GM18951 (cell line): ENCODE results near the gene GLI3.

Source experiments
- POLR2A ChIP-seq: IDR thresholded peaks from 4 replicates; pipeline ENCODE4 v1.6.1; 2011; ENCODE audit warnings: mild to moderate bottlenecking; ENCODE audit not compliant: insufficient read length, insufficient read depth; ENCODE audit errors: extremely low read depth
- in situ Hi-C: fragments of 300-500 bp; cut with MboI; formaldehyde crosslinking; loops from one replicate; pipeline ENCODE4 v1.12.0; 2022; ENCODE audit warnings: low sequenced_read_pairs, mixed read lengths, inconsistent platforms; ENCODE audit not compliant: unreplicated experiment

The GLI3 gene

DNA sequence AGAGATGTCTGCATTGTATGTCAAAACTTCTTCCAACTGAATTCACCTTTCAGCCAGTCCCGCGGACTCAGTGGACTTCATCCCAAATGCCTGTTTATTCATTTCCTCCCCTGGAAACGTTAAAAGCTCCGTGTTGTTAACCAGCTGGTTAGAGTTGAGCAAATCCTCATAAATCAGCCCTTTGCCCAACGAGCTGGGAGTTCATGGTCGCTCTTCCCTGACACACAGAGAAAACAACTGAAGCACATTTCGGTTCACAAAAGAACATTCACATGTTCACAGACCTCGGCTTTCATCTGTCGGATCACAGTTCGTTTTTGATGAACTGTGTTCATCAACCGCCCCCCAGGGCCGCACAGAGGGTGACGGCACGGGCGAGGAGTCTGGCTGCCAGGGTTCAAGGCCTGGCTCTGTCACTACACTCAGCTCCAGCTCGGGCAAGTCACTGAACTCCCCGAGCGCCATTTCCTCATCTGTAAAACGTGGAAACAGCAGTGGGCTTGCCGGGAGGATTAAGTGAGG lies 62.6 kb downstream of the GLI3 start:
- TF ChIP-seq POLR2A: no peak
- in situ Hi-C loops: no loop called here

DNA sequence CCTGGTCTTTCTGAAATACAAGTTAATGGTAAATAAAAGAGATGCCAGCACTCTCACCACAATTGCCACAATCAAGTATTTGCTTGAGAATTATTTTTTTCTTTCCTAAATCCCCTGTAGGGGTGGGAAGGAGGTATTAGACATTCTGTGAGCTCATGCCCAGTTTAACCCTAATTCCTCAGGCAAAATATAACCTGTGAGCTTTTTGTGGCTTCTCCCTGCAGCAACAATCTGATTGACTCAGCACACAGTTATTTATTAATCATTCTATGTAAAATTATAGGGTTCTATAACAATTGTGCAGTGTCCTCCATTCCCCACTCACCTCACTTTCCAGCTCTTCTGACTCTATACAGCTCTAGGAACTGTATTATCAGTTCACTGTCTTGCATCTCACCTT lies 66.3 kb downstream of the GLI3 start:
- TF ChIP-seq POLR2A: no peak
- in situ Hi-C loops: no loop called here

DNA sequence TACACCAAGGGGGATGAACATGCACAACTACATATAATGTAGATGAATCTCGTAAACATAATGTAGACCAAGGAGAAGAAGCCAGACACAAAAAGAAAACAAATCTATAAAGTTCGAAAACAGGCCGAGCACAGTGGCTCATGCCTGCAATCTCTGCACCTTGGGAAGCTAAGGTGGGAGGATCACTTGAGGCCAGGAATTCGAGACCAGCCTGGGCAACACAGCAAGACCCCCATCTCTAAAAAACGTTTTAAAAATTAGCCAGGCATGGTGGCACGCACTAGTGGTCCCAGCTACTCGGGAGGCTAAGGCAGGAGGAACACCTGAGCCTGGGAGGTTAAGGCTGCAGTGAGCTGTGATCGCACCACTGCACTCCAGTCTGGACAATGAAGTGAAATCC lies 68.5 kb downstream of the GLI3 start:
- TF ChIP-seq POLR2A: no peak
- in situ Hi-C loops: no loop called here

DNA sequence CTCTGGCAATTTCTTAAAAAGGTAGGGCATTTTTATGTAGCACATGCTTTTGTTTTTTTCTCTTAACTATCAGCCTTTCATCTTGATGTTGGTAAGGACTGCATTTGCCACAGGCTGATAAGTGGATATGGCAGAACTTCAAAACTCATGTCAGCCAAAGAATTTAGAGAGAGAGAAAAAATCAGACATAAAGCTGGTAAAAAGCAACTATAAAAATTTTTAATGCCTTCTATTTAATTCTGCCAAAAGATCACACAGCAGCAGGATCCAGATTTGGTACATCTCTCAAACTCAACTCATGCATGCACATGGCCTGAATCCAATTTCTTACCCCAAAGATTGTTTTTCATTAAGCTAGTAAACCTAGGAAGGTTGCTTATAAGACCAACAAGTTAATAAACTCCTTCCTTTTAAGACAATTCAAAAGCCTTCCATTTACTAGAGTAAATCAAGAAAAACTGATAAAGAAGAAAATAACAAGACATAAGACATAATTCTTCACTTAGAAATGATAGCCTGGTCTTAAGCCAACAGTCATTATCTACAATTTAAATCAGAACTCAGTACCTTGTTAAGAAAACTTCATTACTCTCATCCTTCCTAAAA lies 69.3 kb downstream of the GLI3 start:
- no peak for TF ChIP-seq POLR2A
- in situ Hi-C loops: no loop called here

DNA sequence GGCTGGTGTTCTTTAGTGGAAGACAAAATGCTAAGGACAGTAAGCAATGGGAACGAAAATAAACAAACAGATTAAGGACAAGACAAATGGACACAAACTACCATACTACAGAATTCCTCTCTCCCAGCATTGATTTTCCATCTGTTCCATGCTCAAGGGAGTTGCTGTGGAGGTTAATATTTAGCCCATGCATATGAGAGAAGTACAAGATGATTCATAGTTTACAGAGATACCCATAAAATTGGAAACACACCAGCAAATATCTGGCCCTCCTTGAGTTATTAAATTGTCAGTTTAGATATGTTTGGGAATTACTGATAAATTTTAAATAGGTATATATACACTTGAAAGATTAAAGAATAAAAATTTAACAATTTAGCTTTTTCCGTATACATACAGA lies 69.8 kb downstream of the GLI3 start:
- no peak for TF ChIP-seq POLR2A
- in situ Hi-C loops: no loop called here

DNA sequence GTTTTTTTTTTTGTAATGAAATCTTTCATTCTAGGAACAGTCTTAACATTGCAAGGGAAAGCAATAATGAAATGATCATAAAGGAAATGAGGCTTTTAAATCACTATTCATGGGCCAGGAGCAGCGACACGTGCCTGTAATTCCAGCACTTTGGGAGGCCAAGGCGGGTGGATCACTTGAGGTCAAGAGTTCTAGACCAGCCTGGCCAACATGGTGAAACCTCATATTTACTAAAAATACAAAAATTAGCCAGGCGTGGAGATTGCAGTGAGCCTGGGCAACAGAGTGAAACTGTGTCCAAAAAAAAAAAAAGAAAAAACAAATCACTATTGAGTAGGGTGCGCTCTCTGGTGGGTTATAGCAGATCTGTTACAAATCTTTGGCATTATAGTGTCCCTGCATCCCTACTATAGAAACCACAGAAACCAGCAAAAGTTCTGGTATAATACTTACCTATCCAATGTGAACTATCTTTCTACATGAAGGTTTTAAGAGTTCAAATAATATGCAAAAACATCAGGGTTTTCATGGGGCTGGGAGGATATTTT lies 72.1 kb downstream of the GLI3 start:
- in situ Hi-C loops: no loop called here
- TF ChIP-seq POLR2A: no peak

DNA sequence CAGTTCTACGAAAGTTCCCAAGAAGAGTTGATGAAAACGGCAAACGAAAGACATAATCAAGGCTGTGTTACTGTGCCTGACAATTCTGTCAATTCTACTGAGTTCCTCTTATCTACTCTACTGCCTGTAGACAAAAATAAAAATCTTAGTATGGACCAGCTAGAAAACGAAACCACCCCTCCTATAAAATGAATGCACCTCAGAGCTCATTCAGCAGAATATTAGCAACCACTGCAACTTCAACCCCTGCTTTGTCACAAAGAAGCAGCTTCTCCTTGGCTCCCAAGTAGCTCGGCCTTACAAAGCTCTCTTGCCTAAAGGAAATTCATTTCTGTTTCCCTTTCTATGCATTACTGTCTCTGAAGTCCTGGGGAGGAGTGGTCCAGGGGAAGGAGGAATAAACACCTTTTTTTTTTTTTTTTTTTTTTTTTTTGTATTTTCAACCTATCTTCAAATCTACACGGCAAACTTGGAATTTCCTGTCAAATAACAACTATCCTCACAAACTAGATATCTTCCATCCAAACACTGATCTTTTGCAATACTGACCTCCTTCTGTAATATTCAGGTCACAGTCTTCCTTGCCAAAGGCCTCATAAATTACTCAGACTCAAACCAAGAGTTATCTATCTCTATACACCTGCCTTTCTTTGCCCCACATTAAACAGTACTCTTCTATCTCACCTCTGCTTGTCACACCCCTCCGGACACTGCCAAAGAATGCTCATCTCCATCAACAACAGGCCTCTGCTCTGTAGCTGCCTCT lies 74.3 kb downstream of the GLI3 start:
- no peak for TF ChIP-seq POLR2A
- in situ Hi-C loops: no loop called here

DNA sequence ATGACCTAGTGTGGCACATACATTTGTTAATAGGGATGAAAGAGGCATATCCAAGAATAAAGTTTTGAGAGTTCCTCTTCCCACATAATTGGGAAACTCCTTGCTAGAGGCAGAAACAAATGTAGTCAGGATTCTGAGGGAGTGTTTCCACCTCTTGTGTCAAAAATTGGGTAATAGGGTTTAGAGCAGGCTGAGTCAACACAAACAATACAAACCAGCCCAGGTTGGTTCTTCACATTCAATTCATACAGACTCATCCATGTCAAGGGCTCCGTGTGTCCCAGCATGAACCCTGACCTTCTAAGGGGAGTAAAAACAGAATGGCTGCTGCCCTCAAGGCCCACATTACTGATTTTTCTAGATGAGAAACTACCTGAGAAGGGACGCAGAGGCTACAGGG lies 75.3 kb downstream of the GLI3 start:
- TF ChIP-seq POLR2A: no peak
- in situ Hi-C loops: no loop called here

DNA sequence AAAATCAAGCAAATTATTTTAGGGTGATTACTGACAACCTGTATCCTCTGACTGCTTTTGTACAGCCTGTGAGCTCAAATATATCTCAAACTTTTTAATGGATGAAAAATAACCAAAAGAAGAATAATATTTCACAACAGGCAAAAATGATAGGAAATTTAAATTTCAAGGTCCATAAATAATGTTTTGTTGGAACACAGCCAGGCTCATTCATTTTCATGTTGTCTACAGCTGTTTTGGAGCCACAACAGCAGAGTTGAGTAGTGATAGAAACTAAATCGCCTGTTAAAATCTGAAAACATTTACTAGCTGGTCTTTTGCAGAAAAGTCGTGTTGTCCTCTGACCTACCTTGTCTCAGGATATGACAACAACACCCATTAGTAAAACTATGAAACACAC lies 75.9 kb downstream of the GLI3 start:
- in situ Hi-C loops: no loop called here
- no peak for TF ChIP-seq POLR2A

DNA sequence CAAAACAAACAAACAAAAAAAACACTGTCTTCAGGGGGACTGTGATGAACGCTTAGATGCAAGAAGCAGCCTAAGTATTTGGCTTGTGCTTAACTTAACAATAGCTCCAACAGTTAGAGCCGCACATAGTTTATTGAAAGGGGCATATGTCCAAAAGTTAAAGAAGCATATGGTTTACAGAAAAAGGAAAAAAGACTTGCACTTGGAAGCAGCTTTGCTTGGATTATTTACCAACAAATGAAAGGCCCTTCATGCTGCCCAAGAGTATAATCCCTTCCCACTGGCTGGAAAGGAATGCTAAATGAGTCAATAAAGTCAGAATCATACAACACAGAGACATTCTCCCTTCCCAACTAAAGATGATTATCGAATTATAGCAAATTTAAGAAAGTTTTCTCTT lies 77.9 kb downstream of the GLI3 start:
- TF ChIP-seq POLR2A: no peak
- in situ Hi-C loops: no loop called here

DNA sequence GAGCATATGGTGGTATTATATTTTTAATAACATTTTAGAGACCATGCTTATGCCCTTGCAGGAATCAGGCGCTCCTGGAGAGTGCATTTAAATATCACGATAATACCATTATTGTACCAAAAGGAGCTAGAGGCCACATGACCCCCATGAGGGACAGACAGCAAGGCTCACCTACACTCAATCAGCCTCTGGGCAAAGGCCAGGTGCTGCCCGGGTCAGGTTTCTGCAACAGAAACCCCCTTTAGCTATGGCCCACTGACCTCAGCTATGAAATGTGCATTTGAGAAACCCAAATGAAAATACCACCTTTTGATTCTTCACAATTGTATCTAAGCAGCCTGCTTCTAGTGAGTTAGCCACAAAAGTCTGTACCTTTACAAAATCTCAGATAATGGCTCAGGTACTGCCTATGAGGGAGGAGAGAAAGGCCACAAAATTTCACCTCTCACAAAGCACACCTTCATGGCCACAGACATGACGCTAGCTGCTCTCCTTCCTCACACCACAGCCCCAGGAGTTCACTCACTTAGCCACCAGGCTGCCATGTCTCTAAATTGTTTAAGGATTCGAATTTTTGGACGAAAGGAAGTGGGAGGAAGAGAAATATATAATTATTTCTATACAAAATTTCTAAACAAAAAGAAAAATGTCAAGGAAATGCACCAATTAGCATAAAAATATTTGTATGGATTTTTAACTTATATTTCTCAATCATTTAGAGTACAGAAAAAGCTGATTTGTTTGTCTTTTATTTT lies 79.9 kb downstream of the GLI3 start:
- in situ Hi-C loops: no loop called here
- TF ChIP-seq POLR2A: no peak

DNA sequence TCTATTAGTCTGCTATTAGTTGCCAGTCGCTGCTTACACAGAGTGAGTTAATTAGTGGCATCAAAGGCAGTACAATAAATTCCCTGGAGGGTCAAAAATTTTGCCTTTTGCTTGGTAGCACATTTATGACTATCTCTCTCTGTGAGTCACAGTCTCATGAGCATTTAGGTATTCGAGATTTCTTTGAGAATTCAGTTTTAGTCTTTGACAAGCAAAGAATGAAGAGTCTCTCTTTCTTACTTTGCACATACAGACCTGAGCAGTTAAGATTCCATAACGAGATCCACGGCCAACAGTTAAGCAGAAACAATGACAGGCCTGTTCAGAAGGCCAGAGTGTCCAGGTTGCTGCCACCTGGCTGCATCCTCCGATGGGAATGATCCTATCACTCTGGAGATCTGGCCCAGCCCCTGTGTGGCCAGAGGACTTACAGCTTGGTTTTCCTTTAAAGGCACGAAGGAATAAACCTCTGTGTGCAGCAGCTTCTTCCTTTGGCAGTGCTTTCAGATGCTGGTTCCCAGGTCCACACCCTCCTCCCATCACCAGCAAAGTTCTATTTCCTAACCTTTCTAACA lies 80.6 kb downstream of the GLI3 start:
- in situ Hi-C loops: no loop called here

More for the DNA sequence above, 80.6 kb downstream of the GLI3 start:
- TF ChIP-seq POLR2A: no peak
